GM21390 (cell line): ENCODE results near the gene CASP14.
"Not testable (repeated sequence)": the region's sequence is repeated elsewhere in the genome, so short reads cannot be mapped to it uniquely, and the experiment has no call there.

ENCODE experiments used
- ATAC-seq: cut with Tn5 transposase; IDR thresholded peaks from one replicate; pipeline ENCODE4 v1.9.1; 2021; ENCODE audit not compliant: unreplicated experiment

The CASP14 gene

GRCh38 chr19:15070386-15070785, 21.1 kb downstream of the CASP14 start:
- not testable (repeated sequence) for ATAC-seq

- ATAC-seq: no peak
Measured at GRCh38 chr19:15072930-15073647, 23.8 kb downstream of the CASP14 start.

- no peak for ATAC-seq
Measured at GRCh38 chr19:15074371-15074770, 25.1 kb downstream of the CASP14 start.

DNA sequence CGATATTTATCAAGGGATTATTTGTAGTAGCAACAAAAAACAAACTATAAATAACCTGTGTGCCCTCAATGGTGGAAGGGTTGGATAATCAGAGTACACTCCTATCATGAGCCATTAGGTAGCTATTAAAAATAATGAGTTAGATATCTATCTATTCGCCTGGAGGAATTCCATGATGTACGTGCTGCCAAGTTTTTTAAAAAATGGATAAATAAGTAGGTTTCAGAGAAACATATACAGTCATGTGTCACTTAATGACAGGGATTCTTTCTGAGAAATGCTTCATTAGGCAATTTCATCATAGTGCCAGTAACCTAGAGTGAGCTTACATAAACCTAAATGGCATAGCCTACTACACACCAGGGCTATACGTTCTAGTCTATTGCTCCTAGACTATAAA, 26.5 kb downstream of the CASP14 start:
- ATAC-seq: no peak

- ATAC-seq: not testable (repeated sequence)
Measured at GRCh38 chr19:15080002-15080401, 30.7 kb downstream of the CASP14 start.

DNA sequence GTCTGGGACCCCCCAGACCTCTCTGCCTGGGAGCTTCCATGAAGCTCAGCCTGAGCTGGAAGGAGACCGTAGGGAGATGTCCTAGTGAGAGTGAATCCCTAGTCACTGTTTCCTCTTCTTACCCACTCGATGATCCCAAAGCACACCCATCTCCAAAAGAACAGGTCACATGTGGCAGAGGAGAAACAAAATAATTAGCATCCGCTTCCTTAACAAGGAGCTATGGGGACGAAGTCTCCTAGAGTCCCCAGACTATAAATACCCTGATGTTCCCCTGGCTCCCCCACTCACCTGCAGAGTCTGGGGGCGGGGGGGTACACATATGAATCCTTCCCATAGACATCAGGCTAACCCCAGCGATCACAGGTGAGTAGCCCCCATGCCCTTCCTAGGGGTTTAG, 32.6 kb downstream of the CASP14 start, which contains the start of gene OR1I1:
Gene OR1I1 (plus strand): TSS at position 301 of the 400 bp plus-strand sequence. CDS start 4,855 bp downstream, outside the sequence.
- ATAC-seq: no peak

GRCh38 chr19:15087182-15087581, 37.9 kb downstream of the CASP14 start:
- ATAC-seq: no peak

- no peak for ATAC-seq
Measured at GRCh38 chr19:15091918-15092753, 42.9 kb downstream of the CASP14 start.

DNA sequence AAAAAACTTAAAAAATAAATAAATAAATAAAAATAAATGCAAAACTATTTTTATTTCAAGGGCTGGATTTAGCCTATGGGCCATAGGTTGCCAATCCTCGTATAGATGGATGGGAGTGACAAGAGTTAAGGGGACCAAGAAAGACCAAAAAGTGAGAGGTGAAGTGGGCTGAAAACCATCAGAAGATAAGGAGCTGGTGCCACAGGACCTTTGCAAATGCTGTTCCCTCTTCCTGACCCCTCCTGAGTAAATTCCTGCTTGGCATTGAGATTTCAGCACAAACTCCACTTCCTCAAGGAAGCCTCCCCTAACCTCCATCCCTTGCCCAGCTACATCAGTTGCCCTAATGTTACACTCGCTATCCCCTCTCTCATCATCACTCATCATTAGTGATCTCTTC, 43.7 kb downstream of the CASP14 start:
- no peak for ATAC-seq

GRCh38 chr19:15096223-15096622, 46.9 kb downstream of the CASP14 start:
- no peak for ATAC-seq

DNA sequence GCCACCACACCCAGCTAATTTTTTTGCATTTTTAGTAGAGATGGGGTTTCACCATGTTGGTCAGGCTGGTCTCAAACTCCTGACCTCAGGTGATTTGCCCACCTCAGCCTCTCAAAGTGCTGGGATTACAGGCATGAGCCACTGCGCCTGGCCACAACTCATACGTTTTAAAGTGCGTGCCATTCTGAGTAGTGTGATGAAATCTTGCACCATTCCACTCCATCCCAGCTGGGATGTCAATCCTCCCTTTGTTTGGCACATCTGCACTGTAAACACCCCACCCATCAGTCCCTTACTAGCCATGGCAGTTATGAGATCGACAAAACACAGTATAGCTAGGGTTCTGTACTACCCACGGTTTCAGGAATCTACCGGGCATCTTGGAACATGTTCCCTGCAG, 48.7 kb downstream of the CASP14 start:
- ATAC-seq: not testable (repeated sequence)

GRCh38 chr19:15098460-15098859, 49.2 kb downstream of the CASP14 start:
- ATAC-seq: no peak

DNA sequence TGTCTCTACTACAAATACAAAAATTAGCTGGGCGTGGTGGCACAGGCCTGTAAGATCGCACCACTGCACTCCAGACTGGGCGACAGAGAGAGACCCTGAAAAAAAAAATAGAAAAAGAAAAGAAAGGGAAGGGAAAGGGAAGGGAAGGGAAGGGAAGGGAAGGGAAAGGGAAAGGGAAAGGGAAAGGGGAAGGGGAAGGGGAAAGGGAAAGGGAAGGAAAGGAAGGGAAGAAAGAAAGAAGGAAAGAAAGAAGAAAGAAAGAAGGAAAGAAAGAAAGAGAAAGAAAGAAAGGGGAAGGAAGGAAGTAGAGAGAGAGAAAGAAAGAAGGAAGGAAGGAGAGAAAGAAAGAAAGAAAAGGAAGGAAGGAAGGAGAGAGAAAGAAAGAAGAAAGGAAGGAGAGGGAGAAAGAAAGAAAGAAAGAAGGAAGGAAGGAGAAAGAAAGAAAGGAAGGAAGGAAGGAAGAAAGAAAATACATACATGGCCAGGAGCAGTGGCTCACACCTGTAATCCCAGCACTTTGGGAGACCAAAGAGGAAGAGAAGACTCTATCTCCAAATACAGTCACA, 49.8 kb downstream of the CASP14 start:
- no peak for ATAC-seq

- ATAC-seq: no peak
Measured at GRCh38 chr19:15101479-15102082, 52.3 kb downstream of the CASP14 start.

DNA sequence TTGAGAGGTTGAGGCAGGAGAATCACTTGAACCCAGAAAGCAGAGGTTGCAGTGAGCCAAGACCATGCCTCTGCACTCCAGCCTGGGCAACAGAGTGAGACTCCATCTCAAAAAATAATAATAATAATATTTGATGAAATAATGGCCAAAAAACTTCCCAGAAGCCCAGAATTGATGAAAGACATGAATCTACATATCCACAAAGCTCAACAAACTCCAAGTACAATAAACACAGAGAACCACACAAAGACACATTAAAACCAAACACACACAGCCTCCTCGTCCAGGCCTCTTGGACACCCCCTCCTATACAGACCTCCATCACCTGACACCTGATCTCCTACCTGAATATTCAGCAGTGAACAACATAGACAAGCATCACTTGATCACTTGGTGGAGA, 54.7 kb downstream of the CASP14 start:
- no peak for ATAC-seq

GRCh38 chr19:15104411-15104810, 55.1 kb downstream of the CASP14 start:
- ATAC-seq: no peak

- ATAC-seq: no peak
Measured at GRCh38 chr19:15105044-15105443, 55.8 kb downstream of the CASP14 start.

DNA sequence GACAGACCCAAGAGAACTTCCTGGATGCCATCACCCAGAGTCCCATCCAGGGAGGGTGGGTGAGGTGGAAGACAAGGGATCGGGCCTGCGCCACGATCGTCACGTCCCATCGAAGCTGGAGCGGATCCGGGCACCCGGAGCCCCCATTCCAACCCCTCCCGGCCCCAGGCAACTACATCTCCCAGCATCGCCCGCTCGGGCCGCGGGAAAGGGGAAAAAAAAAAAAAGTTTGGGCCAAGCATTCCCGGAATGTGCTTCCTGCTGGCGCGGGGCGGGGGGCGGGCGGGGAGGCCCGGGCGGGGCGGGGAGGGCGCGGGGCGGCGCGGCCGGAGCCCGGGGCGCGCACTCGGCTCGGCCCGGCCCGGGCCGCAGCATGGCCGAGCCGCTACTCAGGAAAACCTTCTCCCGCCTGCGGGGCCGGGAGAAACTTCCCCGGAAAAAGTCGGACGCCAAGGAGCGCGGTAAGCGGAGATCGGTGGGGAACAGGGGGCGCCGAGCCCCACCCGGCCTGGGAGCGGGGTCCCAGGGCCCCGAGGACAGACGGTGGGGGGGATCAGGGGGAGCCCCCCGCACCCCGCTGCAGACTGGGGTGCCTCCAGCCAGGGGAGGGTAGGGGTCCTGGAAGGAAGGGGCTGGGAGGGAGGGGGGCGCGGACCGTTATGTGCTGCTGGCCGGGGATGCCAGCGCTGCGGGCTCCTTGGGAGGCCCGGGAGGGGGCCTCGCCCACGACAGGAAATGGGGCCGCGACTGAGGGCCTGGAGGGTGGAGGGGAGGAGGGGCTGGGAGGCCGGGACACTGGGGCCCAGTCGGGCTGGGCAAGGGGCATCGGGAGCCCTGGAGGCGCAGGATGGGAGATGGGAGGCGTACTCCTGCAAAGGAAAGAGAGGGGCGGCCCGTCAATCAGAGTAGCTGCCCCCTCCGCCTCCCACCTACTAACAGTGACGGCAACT, 58.1 kb downstream of the CASP14 start, which contains the start of gene SYDE1:
Gene SYDE1 (plus strand): TSS at position 341 of the 950 bp plus-strand sequence. CDS start 33 bp downstream, at position 374.
- no peak for ATAC-seq
